H1 (cell line): ENCODE measurements around the gene PRR5. TPM values are rescaled to one million over a fixed set of nuclear protein-coding genes. Genes with fewer than 3 reads are reported as not detected.

ENCODE experiments used
- CTCF ChIA-PET: fragments of 300-600 bp; sonication (Branson Sonifier 250); formaldehyde crosslinking; loops from one replicate; lab custom pipeline; 2021; ENCODE audit not compliant: partially characterized antibody; lab: Charles Lee
- POLR2A ChIA-PET: fragments of 300-600 bp; sonication (Branson Sonifier 250); formaldehyde crosslinking; loops from one replicate; lab custom pipeline; 2021; ENCODE audit warnings: inconsistent platforms; ENCODE audit not compliant: partially characterized antibody; lab: Charles Lee
- DNase-seq, 2 experiments: peaks; one replicate each; pipeline versions ENCODE4 v3.0.0 to v3.0.0-alpha.2; 2010 to 2022; ENCODE audit warnings: low spot score in 2 of 2, low read depth in 1 of 2, mixed read lengths in 1 of 2
- FAIRE-seq: peaks from 2 replicates; lab custom pipeline; 2011; peaks lifted over from hg19 to GRCh38; lab: Jason Lieb, UNC
- H2AFZ ChIP-seq: 2 replicates; pipeline ENCODE4 v1.8.1; 2012; ENCODE audit warnings: low read length, inconsistent platforms
- H2AK5ac ChIP-seq: 2 replicates; pipeline ENCODE4 v1.6.1; 2013; ENCODE audit warnings: low read depth, low read length
- H2BK120ac ChIP-seq: replicated peaks from 2 replicates; pipeline ENCODE3; 2013; ENCODE audit warnings: low read depth, low read length, inconsistent platforms
- H2BK12ac ChIP-seq: 2 replicates; pipeline ENCODE4 v1.6.1; 2013; ENCODE audit warnings: low read depth, low read length
- H2BK15ac ChIP-seq: 2 replicates; pipeline ENCODE4 v1.6.1; 2013; ENCODE audit warnings: low read length
- H2BK20ac ChIP-seq: 2 replicates; pipeline ENCODE4 v1.6.1; 2013; ENCODE audit warnings: low read length
- H2BK5ac ChIP-seq: 2 replicates; pipeline ENCODE4 v1.6.1; 2013; ENCODE audit warnings: low read depth, low read length
- H3K14ac ChIP-seq: 2 replicates; pipeline ENCODE4 v1.6.1; 2013; ENCODE audit warnings: inconsistent platforms; ENCODE audit not compliant: insufficient read length
- H3K18ac ChIP-seq: 2 replicates; pipeline ENCODE4 v1.6.1; 2013; ENCODE audit warnings: low read length; ENCODE audit errors: extremely low read depth
- H3K23ac ChIP-seq: 2 replicates; pipeline ENCODE4 v1.6.1; 2013; ENCODE audit warnings: inconsistent platforms; ENCODE audit not compliant: insufficient read length
- H3K23me2 ChIP-seq: 2 replicates; pipeline ENCODE4 v1.6.1; 2013; ENCODE audit warnings: low read depth, low read length
- H3K27ac ChIP-seq: 2 replicates; pipeline ENCODE4 v1.6.1; 2011; ENCODE audit warnings: low read depth, low read length, inconsistent platforms
- H3K27me3 ChIP-seq, 4 experiments: replicated peaks in 1 of 4; 1 replicate in 1 of 4; 2 replicates in 3 of 4; pipeline versions ENCODE4 v1.6.1 to v1.8.1; 2011 to 2013; ENCODE audit warnings: low read length in 3 of 4, mild to moderate bottlenecking in 3 of 4, inconsistent platforms in 2 of 4, mixed read lengths in 2 of 4, moderate library complexity in 1 of 4; ENCODE audit not compliant: control insufficient read depth in 3 of 4, insufficient read depth in 3 of 4; ENCODE audit errors: extremely low read depth in 1 of 4
- H3K36me3 ChIP-seq, 4 experiments: 2 replicates each; pipeline versions ENCODE4 v1.6.1 to v1.8.1; 2011 to 2013; ENCODE audit warnings: mild to moderate bottlenecking in 4 of 4, low read length in 3 of 4, moderate library complexity in 2 of 4, control low read depth in 1 of 4, inconsistent platforms in 1 of 4; ENCODE audit not compliant: insufficient read depth in 4 of 4, control insufficient read depth in 2 of 4
- H3K4ac ChIP-seq: replicated peaks from 2 replicates; pipeline ENCODE3; 2013; ENCODE audit warnings: low read length, low read depth, mixed read lengths, inconsistent platforms; ENCODE audit not compliant: insufficient read length
- H3K4me1 ChIP-seq, 4 experiments: replicated peaks in 1 of 4; 1 replicate in 1 of 4; 2 replicates in 3 of 4; pipeline versions ENCODE4 v1.6.1 to v1.8.1; 2011 to 2013; ENCODE audit warnings: low read length in 3 of 4, inconsistent platforms in 2 of 4, mixed read lengths in 1 of 4; ENCODE audit not compliant: insufficient read depth in 4 of 4, control insufficient read depth in 3 of 4
- H3K4me2 ChIP-seq, 2 experiments: 2 replicates each; pipeline versions ENCODE4 v1.6.1 to v1.8.1; 2011 to 2013; ENCODE audit warnings: low read depth in 2 of 2, low read length in 2 of 2, control low read depth in 1 of 2, inconsistent platforms in 1 of 2, mild to moderate bottlenecking in 1 of 2; ENCODE audit not compliant: insufficient read depth in 1 of 2
- H3K4me3 ChIP-seq, 4 experiments: fragments of 200-600, 300-600 bp in 1 of 4; sonication (generic), shearing (Covaris generic), sonication (Bioruptor Twin) in 1 of 4; 2 replicates each; pipeline versions ENCODE4 v1.5.1 to v1.8.1; 2011 to 2016; ENCODE audit warnings: low read length in 4 of 4, low read depth in 3 of 4, control low read depth in 2 of 4, inconsistent platforms in 2 of 4, mild to moderate bottlenecking in 2 of 4, mixed read lengths in 1 of 4, moderate library complexity in 1 of 4; ENCODE audit not compliant: insufficient read depth in 2 of 4; ENCODE audit errors: extremely low read depth in 1 of 4
- H3K56ac ChIP-seq: replicated peaks from 2 replicates; pipeline ENCODE3; 2013; ENCODE audit warnings: low read depth, mild to moderate bottlenecking, mixed read lengths, low read length, inconsistent platforms; ENCODE audit not compliant: insufficient read length
- H3K79me1 ChIP-seq: 2 replicates; pipeline ENCODE4 v1.6.1; 2013; ENCODE audit warnings: low read depth, low read length, control low read depth
- H3K79me2 ChIP-seq, 2 experiments: 2 replicates each; pipeline versions ENCODE4 v1.6.1 to v1.8.1; 2012 to 2013; ENCODE audit warnings: low read length in 2 of 2, mild to moderate bottlenecking in 2 of 2, inconsistent platforms in 1 of 2; ENCODE audit not compliant: insufficient read depth in 2 of 2, control insufficient read depth in 1 of 2
- H3K9ac ChIP-seq, 4 experiments: replicated peaks in 1 of 4; 1 replicate in 1 of 4; 2 replicates in 3 of 4; pipeline versions ENCODE4 v1.6.1 to v1.8.1; 2011 to 2013; ENCODE audit warnings: low read depth in 3 of 4, low read length in 3 of 4, control low read depth in 2 of 4, mild to moderate bottlenecking in 2 of 4, moderate library complexity in 2 of 4, inconsistent platforms in 1 of 4; ENCODE audit errors: extremely low read depth in 1 of 4
- H3K9me3 ChIP-seq, 2 experiments: 2 replicates each; pipeline versions ENCODE4 v1.6.1 to v1.8.1; 2012 to 2013; ENCODE audit warnings: mild to moderate bottlenecking in 2 of 2, moderate library complexity in 2 of 2, control low read depth in 1 of 2, inconsistent platforms in 1 of 2, low read depth in 1 of 2, low read length in 1 of 2, mixed read lengths in 1 of 2; ENCODE audit not compliant: insufficient read depth in 2 of 2
- H4K20me1 ChIP-seq, 2 experiments: replicated peaks in 1 of 2; 2 replicates each; pipeline versions ENCODE3 to v1.8.1; 2011 to 2013; ENCODE audit warnings: inconsistent platforms in 2 of 2, low read length in 2 of 2, mild to moderate bottlenecking in 1 of 2; ENCODE audit not compliant: insufficient read depth in 2 of 2, control insufficient read depth in 1 of 2
- H4K5ac ChIP-seq: 2 replicates; pipeline ENCODE4 v1.6.1; 2013; ENCODE audit warnings: low read length, low read depth, mixed read lengths, inconsistent platforms; ENCODE audit not compliant: insufficient read length
- H4K8ac ChIP-seq: 2 replicates; pipeline ENCODE4 v1.8.0; 2013; ENCODE audit warnings: mild to moderate bottlenecking, moderate library complexity, low read length, inconsistent platforms; ENCODE audit not compliant: insufficient read depth; ENCODE audit errors: extremely low read depth
- H4K91ac ChIP-seq: replicated peaks from 2 replicates; pipeline ENCODE3; 2013; ENCODE audit warnings: low read length, mixed read lengths, inconsistent platforms; ENCODE audit not compliant: insufficient read length
- RFX5 ChIP-seq: IDR thresholded peaks from 2 replicates; pipeline ENCODE4 v1.6.1; 2011; ENCODE audit warnings: low read depth, low read length, improper control_type of control experiment, borderline replicate concordance
- SP1 ChIP-seq: IDR thresholded peaks from 2 replicates; pipeline ENCODE4 v1.6.1; 2011; ENCODE audit warnings: low read depth, low read length
- WGBS, 2 experiments: shearing (Covaris generic) in 1 of 2; methylation state at CpG; one replicate each; pipeline versions ENCODE4 v1.1.6 to v1.1.7; 2013 to 2015; ENCODE audit warnings: low lambda C conversion rate in 2 of 2, mixed read lengths in 2 of 2, inconsistent platforms in 1 of 2, low coverage in 1 of 2, missing lambda C conversion rate in 1 of 2; ENCODE audit not compliant: insufficient replicate concordance in 2 of 2, insufficient coverage in 1 of 2, insufficient read length in 1 of 2; ENCODE audit errors: extremely low coverage in 1 of 2, missing lambda C conversion rate in 1 of 2; 5-methylcytosine and 5-hydroxymethylcytosine counted together
- polyA plus RNA-seq, 7 experiments: library from polyadenylated mRNA; depleted of rRNA in 3 of 7; stranded (reverse) in 5 of 7; unstranded in 2 of 7; fragments of >200 nt in 5 of 7; fragments of 200-250 nt in 2 of 7; gene quantifications; 1 replicate in 5 of 7; 2 replicates in 1 of 7; 4 replicates in 1 of 7; pipeline versions ENCODE4 v1.2.1 to v1.2.3, GENCODE V29; 2011 to 2013; ENCODE audit warnings: missing spikeins in 2 of 7, mixed read lengths in 2 of 7
- total RNA-seq: library from RNA; stranded (reverse); fragmentation: NEBNext Ultra II Directional; extraction: Animal tissue kit (Norgen Biotek cat#: 25700); gene quantifications from 2 replicates; pipeline ENCODE4 v1.2.1, GENCODE V29; 2021
- TF ChIP-seq, protein P1 (sequence below): IDR thresholded peaks from 2 replicates; pipeline ENCODE4 v1.6.1; 2012; ENCODE audit warnings: inconsistent platforms

PRR5 gene
- total and polyA plus RNA-seq, 2 of the 8 experiments (the other 6 are each of a cell fraction or from before 2014, with no cell fraction given) = 16.5 to 25.7 TPM

DNA sequence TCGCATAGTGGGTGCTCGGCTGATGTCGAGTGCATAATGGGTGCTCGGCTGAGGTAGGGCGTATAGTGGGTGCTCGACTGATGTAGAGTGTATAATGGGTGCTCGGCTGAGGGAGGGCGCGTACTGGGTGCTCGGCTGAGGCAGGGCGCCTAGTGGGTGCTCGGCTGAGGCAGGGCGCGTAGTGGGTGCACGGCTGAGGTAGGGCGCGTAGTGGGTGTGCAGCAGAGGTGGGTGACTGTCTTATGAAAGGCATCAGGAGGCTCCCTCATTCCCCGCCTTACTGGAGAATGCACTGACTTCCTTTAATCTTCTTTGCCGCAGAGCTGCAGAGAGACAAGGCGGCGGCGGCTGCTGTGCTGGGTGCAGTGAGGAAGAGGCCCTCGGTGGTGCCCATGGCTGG, 84.1 kb downstream of the PRR5 start:
- H4K20me1 ChIP-seq = peaks cover 0 to 5% of the 10 kb centered on the region in 2 experiments
- no peaks in the 10 kb centered on the region for H3K9me3 ChIP-seq
- H2BK12ac ChIP-seq = no peak overlapping the region
- H4K5ac ChIP-seq = no peak overlapping the region
- H3K23ac ChIP-seq = no peak overlapping the region
- no peak overlapping the region for H3K9ac ChIP-seq
- TF ChIP-seq, protein P1, sequence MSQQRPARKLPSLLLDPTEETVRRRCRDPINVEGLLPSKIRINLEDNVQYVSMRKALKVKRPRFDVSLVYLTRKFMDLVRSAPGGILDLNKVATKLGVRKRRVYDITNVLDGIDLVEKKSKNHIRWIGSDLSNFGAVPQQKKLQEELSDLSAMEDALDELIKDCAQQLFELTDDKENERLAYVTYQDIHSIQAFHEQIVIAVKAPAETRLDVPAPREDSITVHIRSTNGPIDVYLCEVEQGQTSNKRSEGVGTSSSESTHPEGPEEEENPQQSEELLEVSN = no peak
- TF ChIP-seq SP1 (no peak), RFX5 (no peak)
- TF ChIP-seq, all 59 proteins: peak for 0
- WGBS, 2 experiments = 92% methylated on average over 23 of the region's 23 CpGs; no CpG with 5 or more reads in 1 of the 2 experiments
- Histone ChIP-seq H3K79me1 (peaks cover 3% of the 10 kb centered on the region; the same call in 1 of the 2 replicates), H3K79me2 (0 out of 4 replicates have a peak, but pooled peaks cover 0 to 2% of the 10 kb centered on the region in 2 experiments), H4K8ac (no peak overlapping the region), H3K4me2 (no peak overlapping the region), H2BK15ac (no peak overlapping the region), H2BK20ac (no peak overlapping the region), H2AFZ (no peak overlapping the region), H2BK120ac (no peak overlapping the region), H3K14ac (no peak overlapping the region), H3K27me3 (no peaks in the 10 kb centered on the region), H3K4me3 (no peak overlapping the region), H2BK5ac (no peak overlapping the region), H4K91ac (no peak overlapping the region), H3K56ac (no peak overlapping the region), H3K4me1 (peaks cover 0 to 11% (median 5%) of the 10 kb centered on the region in 4 experiments; a peak in 4 of 7 replicates), H3K27ac (no peak overlapping the region), H3K36me3 (peaks cover 0 to 9% (median under 1%) of the 10 kb centered on the region in 4 experiments; a peak in 2 of 8 replicates), H3K4ac (no peak overlapping the region), H3K23me2 (no peaks in the 10 kb centered on the region), H3K18ac (no peak overlapping the region), H2AK5ac (no peak overlapping the region)
- ChIA-PET CTCF (no interaction called here), POLR2A (no interaction called here)
- DNase-seq (no peak), FAIRE-seq (no peak)
